AG04450 (cell line): Measurements from ENCODE around the gene EFNA5. TPM values are rescaled to one million over a fixed set of nuclear protein-coding genes. Genes with fewer than 3 reads are reported as not detected.

Experiments
- CTCF ChIA-PET: fragments of 300-600, 350-600 bp; formaldehyde crosslinking; extraction: SDS; loops from one replicate; lab custom pipeline; 2022; ENCODE audit warnings: antibody characterized with exemption, inconsistent platforms; lab: Charles Lee
- POLR2A ChIA-PET: fragments of 350-600 bp; formaldehyde crosslinking; extraction: SDS; loops from one replicate; lab custom pipeline; 2021; ENCODE audit warnings: antibody characterized with exemption, inconsistent platforms; lab: Yijun Ruan, JAX
- DNase-seq: peaks from one replicate; pipeline ENCODE4 v3.0.0-alpha.2; 2011; ENCODE audit warnings: low read depth, low spot score
- H3K27ac ChIP-seq: one replicate; pipeline ENCODE4 v1.5.1; 2012; ENCODE audit warnings: low read depth, low read length, control low read depth
- H3K27me3 ChIP-seq: one replicate; pipeline ENCODE4 v1.6.0; 2012; ENCODE audit warnings: low read length; ENCODE audit not compliant: control insufficient read depth, insufficient read depth
- H3K4me3 ChIP-seq: 2 replicates; pipeline ENCODE4 v1.5.1; 2011; ENCODE audit warnings: mild to moderate bottlenecking, low read depth, low read length, control low read depth
- H3K9me3 ChIP-seq: 2 replicates; pipeline ENCODE4 v1.5.1; 2012; ENCODE audit warnings: low read length; ENCODE audit not compliant: control insufficient read depth, insufficient read depth
- CTCF ChIP-seq: IDR thresholded peaks from 2 replicates; pipeline ENCODE4 v1.5.1; 2011; ENCODE audit warnings: low read depth, low read length, control low read depth, inconsistent platforms
- polyA plus RNA-seq: library from polyadenylated mRNA; depleted of rRNA; stranded (reverse); fragments of >200 nt; gene quantifications from 2 replicates; pipeline ENCODE4 v1.2.3, GENCODE V29; 2011

Gene EFNA5
- polyA plus RNA-seq, 1 experiment, result 3.0 TPM

- ChIA-PET POLR2A (no interaction called here), CTCF (no interaction called here)
- no peak overlapping the region for H3K27ac ChIP-seq
- H3K27me3 ChIP-seq, result peaks cover 11% of the 10 kb centered on the region
- H3K9me3 ChIP-seq, result no peaks in the 10 kb centered on the region; the same call in 1 of the 2 replicates
- TF ChIP-seq CTCF, result no peak
- no peak for DNase-seq
- no peak overlapping the region for H3K4me3 ChIP-seq
These were observed 4.6 kb downstream of the EFNA5 start for GRCh38 chr5:107666051-107666655.

- ChIA-PET POLR2A (no interaction called here), CTCF (interaction anchor here (2.2 kb wide), 1 partner anchor 92 kb away, joined by 5 read pairs; no protein-coding TSS in a partner anchor)
- H3K27ac ChIP-seq, result no peak overlapping the region
- H3K9me3 ChIP-seq, result no peaks in the 10 kb centered on the region; the same call in 1 of the 2 replicates
- no peak for TF ChIP-seq CTCF
- no peak overlapping the region for H3K4me3 ChIP-seq
- peaks cover 11% of the 10 kb centered on the region for H3K27me3 ChIP-seq
- no peak for DNase-seq
These were observed 5.6 kb downstream of the EFNA5 start for GRCh38 chr5:107665036-107665570.

DNA sequence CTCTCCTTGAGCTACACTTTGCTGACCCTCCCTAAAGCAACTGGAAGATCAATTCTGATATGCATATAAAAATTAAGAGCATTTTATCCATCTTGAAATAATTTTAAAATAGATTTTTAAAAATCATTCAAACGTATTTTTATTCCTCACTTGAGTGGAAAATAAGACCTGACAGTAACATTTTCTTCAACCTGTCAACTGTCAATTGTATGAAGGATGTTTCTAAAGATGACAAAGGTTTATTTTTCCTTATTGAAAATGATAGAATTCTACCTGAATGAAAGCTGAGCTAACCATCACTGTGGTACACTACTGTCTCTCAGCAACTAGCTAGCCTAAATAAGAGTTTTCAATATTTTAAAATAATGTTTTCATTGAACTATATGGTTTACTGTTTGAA, 7.0 kb downstream of the EFNA5 start:
- no peak for DNase-seq
- POLR2A ChIA-PET, result no interaction called here
- CTCF ChIA-PET, result interaction anchor here (1.5 to 2.2 kb wide), 2 partner anchors 13 to 91 kb away, joined by 4 to 5 read pairs; no protein-coding TSS in a partner anchor

DNA sequence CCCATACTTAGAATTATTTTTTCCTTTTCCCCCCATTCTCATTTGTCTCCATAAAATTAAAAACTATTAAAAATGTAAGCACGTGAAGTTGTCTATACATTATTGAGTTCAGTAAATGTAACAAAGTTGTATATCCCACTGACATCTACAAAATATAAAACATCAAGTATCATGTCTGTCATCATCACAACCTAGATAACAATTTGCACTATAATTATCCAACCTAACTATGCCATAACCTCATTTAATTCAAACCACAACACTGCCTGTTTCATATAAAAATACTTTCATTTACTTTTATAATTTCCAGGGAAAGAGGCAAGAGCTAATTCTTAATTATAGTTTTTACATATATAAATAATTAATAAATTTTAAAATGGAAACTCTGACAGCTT, 9.1 kb downstream of the EFNA5 start:
- no peaks in the 10 kb centered on the region for H3K27me3 ChIP-seq
- no peak for TF ChIP-seq CTCF
- CTCF ChIA-PET, result interaction anchor here (0.7 kb wide), 1 partner anchor 512 kb away, joined by 3 read pairs; no protein-coding TSS in a partner anchor
- POLR2A ChIA-PET, result no interaction called here
- DNase-seq, result no peak
- no peak overlapping the region for H3K27ac ChIP-seq
- no peaks in the 10 kb centered on the region for H3K9me3 ChIP-seq
- no peak overlapping the region for H3K4me3 ChIP-seq

More for the DNA sequence above, 7.0 kb downstream of the EFNA5 start:
- no peak overlapping the region for H3K27ac ChIP-seq
- H3K4me3 ChIP-seq, result no peak overlapping the region
- peaks cover under 1% of the 10 kb centered on the region for H3K27me3 ChIP-seq
- TF ChIP-seq CTCF, result no peak
- H3K9me3 ChIP-seq, result no peaks in the 10 kb centered on the region

DNA sequence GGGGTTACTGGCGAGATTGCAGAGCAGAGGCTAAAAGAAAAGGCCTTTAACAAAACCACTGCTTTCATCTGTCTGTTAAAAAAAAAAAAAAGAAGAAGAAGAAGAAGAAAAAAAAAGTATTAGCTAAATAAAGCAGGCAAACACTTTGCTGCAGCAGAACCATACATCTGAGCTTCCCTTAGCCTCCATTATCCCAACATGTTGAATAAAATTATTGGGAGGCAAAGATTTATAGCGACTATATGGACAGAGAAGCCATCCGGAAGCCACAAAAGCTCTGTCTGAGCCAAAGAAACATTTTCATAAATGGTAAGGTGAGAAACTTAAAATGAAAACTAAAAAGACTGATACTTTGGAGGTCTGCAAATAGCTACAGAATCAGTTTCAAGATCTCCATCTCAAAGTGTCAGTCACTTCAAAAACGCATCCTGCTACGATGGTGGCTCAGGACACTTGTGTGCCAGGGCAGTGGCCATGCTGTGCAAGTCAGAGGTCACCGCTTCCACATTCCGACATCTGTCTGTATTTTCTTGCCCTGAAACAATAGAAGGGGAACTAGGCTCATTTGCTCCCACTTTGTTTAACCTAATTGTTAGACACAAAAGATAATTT, 9.6 kb downstream of the EFNA5 start:
- CTCF ChIA-PET, result interaction anchor here (0.7 kb wide), 1 partner anchor 511 kb away, joined by 3 read pairs; no protein-coding TSS in a partner anchor

More for the DNA sequence above, 9.6 kb downstream of the EFNA5 start:
- H3K27ac ChIP-seq, result no peak overlapping the region
- H3K4me3 ChIP-seq, result no peak overlapping the region
- POLR2A ChIA-PET, result no interaction called here
- H3K9me3 ChIP-seq, result no peaks in the 10 kb centered on the region
- TF ChIP-seq CTCF, result no peak
- no peak for DNase-seq
- no peaks in the 10 kb centered on the region for H3K27me3 ChIP-seq
